Right lobe of liver (tissue), 6 donors: Measurements from ENCODE around the gene KDM4B. TPM values are rescaled to one million over a fixed set of nuclear protein-coding genes. Genes with fewer than 3 reads are reported as not detected.

ENCODE experiments used
- ATAC-seq, 4 donors: fragments of 200-7000 bp; cut with Tn5 transposase; one replicate each; pipeline ENCODE4 v1.9.1; 2020; ENCODE audit warnings: mild to moderate bottlenecking in 4 of 4, moderate library complexity in 4 of 4
- DNase-seq, 3 donors: peaks; one replicate each; pipeline ENCODE4 v3.0.0-alpha.2; 2020
- H3K27ac ChIP-seq, 3 donors: fragments of 200-600 bp; one replicate each; pipeline ENCODE4 v1.8.0; 2022
- H3K27me3 ChIP-seq, 2 donors: fragments of 200-600 bp; one replicate each; pipeline ENCODE4 v1.8.0; 2022
- H3K36me3 ChIP-seq, 4 donors: fragments of 200-600 bp; sonication (generic) in 1 of 4; one replicate each; pipeline versions ENCODE4 v1.5.1 to v1.8.0; 2017 to 2022; ENCODE audit warnings: control low read depth in 1 of 4
- H3K4me1 ChIP-seq, 4 donors: fragments of 200-600 bp; sonication (generic) in 1 of 4; one replicate each; pipeline versions ENCODE4 v1.5.1 to v1.8.0; 2017 to 2022; ENCODE audit warnings: control low read depth in 1 of 4
- H3K4me3 ChIP-seq, 3 donors: fragments of 200-600 bp; one replicate each; pipeline ENCODE4 v1.8.0; 2022
- H3K9me3 ChIP-seq, 4 donors: fragments of 200-600 bp; sonication (generic) in 1 of 4; one replicate each; pipeline versions ENCODE4 v1.5.1 to v1.8.0; 2017 to 2022; ENCODE audit warnings: control low read depth in 1 of 4
- POLR2A ChIP-seq: fragments of 450-650 bp; IDR thresholded peaks from one replicate; pipeline ENCODE4 v1.6.1; 2017; ENCODE audit warnings: antibody characterized with exemption, mild to moderate bottlenecking
- WGBS: methylation state at CpG from one replicate; pipeline ENCODE4 v1.1.6; 2018; ENCODE audit warnings: low coverage, low lambda C conversion rate; ENCODE audit not compliant: insufficient coverage; ENCODE audit errors: missing lambda C conversion rate; 5-methylcytosine and 5-hydroxymethylcytosine counted together
- intact Hi-C, 2 donors: fragments of 100-400 bp; cut with DNase I; formaldehyde crosslinking; loops; one replicate each; pipeline versions ENCODE4 v1.11.2 to v1.14.1; 2022
- total RNA-seq, 6 experiments: library from RNA; depleted of rRNA in 2 of 6; stranded (reverse); fragments of >200 nt in 2 of 6; fragmentation: NEBNext Ultra II Directional in 3 of 6; extraction: Animal tissue kit (Norgen Biotek cat#: 25700) in 3 of 6; gene quantifications; one replicate each; pipeline versions ENCODE4 v1.1.0 to v1.2.4, GENCODE V29; 2016 to 2023
- TF ChIP-seq, protein P1 (sequence below), 4 donors: fragments of 200-600 bp in 3 of 4; fragments of 450-650 bp in 1 of 4; IDR thresholded peaks; one replicate each; pipeline versions ENCODE4 v1.5.1 to v1.8.0; 2016 to 2022; ENCODE audit warnings: antibody characterized with exemption in 4 of 4, mild to moderate bottlenecking in 2 of 4
- donor health status: DM: no; HTN: yes; CAD: no.
- donor health status: DM: no; HTN: no; CAD: no.
- donor health status: DM: no; HTN: no; CAD: no.
- donor health status: DM: no; HTN: yes; CAD: no.
- donor health status: DM: no; HTN: yes; CAD: no.

The KDM4B gene
- total RNA-seq, 6 experiments from 2014 or later, result 14.2 to 36.9 (median 29.1) TPM

DNA sequence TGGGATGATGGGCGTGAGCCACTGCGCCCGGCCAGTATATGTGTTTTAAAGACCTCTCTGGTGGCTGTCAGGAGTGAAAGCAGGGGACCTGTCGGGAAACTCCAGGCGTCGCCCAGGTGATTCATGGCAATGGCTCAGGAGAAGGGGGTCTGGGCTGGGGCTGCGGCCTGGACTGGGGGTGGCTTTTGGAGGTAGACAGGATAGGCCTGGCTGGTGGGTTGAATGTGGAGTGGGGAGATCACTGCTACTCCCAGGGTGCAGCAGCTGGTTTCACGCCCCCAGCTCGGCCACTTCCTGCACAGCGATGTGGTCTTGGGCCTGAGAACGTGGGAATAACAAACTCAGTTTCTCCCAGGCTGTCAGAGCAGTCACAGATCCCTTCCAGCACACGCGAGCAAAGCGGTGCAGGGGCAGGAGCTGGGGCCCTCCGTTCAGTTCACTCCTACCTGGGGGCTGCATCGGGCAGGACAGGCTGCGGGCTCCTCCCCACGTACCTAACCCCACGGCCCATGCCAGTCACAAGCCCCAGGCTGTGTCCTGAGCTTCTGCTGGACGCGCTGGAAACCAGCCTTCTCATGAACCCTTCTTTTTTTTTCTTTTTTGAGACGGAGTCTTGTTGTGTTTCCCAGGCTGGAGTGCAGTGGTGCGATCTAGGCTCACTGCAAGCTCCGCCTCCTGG is 18.9 kb downstream of the KDM4B start:
- DNase-seq (no peak), ATAC-seq (no peak)
- Histone ChIP-seq H3K4me1 (peaks cover 0 to 24% (median 2%) of the 10 kb centered on the region in 4 donors), H3K27ac (no peak overlapping the region), H3K27me3 (no peaks in the 10 kb centered on the region), H3K4me3 (no peak overlapping the region), H3K36me3 (no peaks in the 10 kb centered on the region), H3K9me3 (no peaks in the 10 kb centered on the region)
- TF ChIP-seq POLR2A, result no peak
- TF ChIP-seq, protein P1, sequence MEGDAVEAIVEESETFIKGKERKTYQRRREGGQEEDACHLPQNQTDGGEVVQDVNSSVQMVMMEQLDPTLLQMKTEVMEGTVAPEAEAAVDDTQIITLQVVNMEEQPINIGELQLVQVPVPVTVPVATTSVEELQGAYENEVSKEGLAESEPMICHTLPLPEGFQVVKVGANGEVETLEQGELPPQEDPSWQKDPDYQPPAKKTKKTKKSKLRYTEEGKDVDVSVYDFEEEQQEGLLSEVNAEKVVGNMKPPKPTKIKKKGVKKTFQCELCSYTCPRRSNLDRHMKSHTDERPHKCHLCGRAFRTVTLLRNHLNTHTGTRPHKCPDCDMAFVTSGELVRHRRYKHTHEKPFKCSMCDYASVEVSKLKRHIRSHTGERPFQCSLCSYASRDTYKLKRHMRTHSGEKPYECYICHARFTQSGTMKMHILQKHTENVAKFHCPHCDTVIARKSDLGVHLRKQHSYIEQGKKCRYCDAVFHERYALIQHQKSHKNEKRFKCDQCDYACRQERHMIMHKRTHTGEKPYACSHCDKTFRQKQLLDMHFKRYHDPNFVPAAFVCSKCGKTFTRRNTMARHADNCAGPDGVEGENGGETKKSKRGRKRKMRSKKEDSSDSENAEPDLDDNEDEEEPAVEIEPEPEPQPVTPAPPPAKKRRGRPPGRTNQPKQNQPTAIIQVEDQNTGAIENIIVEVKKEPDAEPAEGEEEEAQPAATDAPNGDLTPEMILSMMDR (IDR thresholded peaks at IDR 0.05), result no peak
- intact Hi-C loops, result no loop called here
- 91% methylated on average over 9 of the region's 24 CpGs for WGBS

DNA sequence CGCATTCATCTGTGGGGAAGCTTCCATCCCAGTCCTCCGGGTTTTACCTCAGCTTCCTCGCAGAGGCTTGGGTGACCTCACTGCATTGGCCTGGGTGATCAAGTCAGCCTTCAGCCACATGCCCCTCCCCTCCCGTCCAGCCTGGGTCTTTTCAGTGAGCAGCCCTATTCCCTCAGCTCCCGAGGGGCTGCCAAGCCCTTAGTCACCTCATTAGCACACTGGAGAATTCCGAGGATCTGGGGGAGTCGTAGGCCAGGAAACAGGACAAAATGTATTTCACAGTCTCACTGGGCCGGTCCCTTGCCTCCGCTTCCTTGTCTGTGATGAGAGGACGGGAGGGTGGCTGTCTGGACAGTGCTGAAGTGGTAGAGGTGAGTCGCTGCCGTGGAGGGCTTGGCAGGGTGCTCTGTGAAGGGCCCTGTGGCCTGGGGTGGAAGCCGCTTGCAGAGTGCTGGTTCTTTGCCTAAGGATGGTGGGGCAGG is 19.9 kb downstream of the KDM4B start:
- Histone ChIP-seq H3K27me3 (no peaks in the 10 kb centered on the region), H3K27ac (no peak overlapping the region), H3K36me3 (no peaks in the 10 kb centered on the region), H3K4me1 (peaks cover 0 to 30% (median 2%) of the 10 kb centered on the region in 4 donors), H3K9me3 (no peaks in the 10 kb centered on the region), H3K4me3 (no peak overlapping the region)
- WGBS, result 64% methylated on average over 3 of the region's 13 CpGs
- TF ChIP-seq, protein P1 (IDR thresholded peaks at IDR 0.05), result no peak
- TF ChIP-seq POLR2A, result no peak
- no peak for DNase-seq
- intact Hi-C loops, result no loop called here
- ATAC-seq, result peak in 1 of 4 donors; percentile 28

GRCh38 chr19:4990306-4990705 is 21.4 kb downstream of the KDM4B start:
- DNase-seq, result no peak
- Histone ChIP-seq H3K36me3 (no peaks in the 10 kb centered on the region), H3K4me1 (peaks cover 0 to 30% (median 2%) of the 10 kb centered on the region in 4 donors), H3K27ac (no peak overlapping the region), H3K9me3 (no peaks in the 10 kb centered on the region), H3K4me3 (no peak overlapping the region), H3K27me3 (no peaks in the 10 kb centered on the region)
- peak in 3 of 4 donors; percentile 11 to 34 (median 18) for ATAC-seq
- intact Hi-C loops, result no loop called here
- TF ChIP-seq, protein P1 (IDR thresholded peaks at IDR 0.05), result no peak
- WGBS, result 50% methylated on average over 1 of the region's 7 CpGs

- intact Hi-C loops, result no loop called here
- Histone ChIP-seq H3K4me3 (no peak overlapping the region), H3K27ac (peak overlapping the region in 2 of 3 donors; percentile 20 to 35), H3K4me1 (peaks cover 0 to 30% (median 2%) of the 10 kb centered on the region in 4 donors), H3K27me3 (no peaks in the 10 kb centered on the region), H3K9me3 (no peaks in the 10 kb centered on the region), H3K36me3 (peaks cover 0 to 3% (median 0%) of the 10 kb centered on the region in 4 donors)
- 42% methylated on average over 7 of the region's 9 CpGs for WGBS
- ATAC-seq (peak; percentile 69 to 85 (median 72)), DNase-seq (no peak)
- TF ChIP-seq, protein P1 (IDR thresholded peaks at IDR 0.05), result no peak
- no peak for TF ChIP-seq POLR2A
Measured at GRCh38 chr19:4991538-4991937, 22.6 kb downstream of the KDM4B start.
